ENCODE results near the gene RBM33. TPM values are rescaled to one million over a fixed set of nuclear protein-coding genes. Genes with fewer than 3 reads are reported as not detected.

Gene RBM33
- total RNA-seq, 1 donor from 2014 or later, result 75.2 TPM

DNA sequence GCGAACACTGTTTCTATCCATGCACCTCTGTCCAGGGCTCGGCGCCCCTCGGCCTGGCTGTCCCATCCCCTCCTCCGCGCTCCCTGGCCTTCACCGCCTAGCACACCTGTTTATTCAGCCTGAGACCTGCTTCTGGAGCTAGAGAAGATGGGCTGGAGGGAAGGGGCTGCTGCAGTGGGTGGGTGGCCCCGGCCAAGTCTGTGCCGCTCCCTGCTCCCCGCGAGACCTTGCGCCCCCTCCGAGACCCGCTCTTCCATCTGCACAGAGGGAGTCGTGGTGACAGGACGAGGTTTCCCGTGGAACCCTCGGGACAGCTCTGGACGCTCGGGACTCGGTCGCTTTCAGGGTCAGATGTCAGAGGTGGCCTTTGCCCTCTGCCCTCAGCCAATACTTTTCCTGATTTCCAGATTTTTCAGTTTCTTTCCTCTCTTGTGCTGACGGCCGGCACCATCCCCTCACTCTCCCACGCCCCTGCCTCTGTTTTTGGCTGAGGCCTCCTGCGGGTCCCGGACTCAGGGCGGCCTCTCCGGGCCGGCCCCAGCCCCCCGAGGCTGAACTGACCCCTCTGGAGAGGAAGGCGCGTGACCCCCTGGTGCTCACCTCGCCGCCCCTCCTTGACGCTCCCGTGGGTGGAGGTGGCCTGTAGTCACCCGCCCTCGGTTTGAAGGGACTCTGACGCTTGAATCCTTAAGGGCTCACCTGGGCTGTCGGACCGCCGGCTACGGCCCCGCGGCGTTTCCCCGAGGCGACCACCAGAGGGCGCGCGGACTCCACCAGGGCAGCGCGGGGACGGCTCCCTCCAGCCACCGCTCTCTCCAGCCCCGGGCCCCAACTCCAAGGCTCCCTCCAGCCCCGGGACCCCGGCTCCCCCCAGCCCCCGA, 152.2 kb downstream of the RBM33 start:
- DNase-seq (ENCODE audit: low spot score), result peak; percentile 50
- intact Hi-C loops (cut with micrococcal nuclease), result loop anchor here (5.0 kb wide), 1 partner anchor 1031 kb away; no protein-coding TSS in a partner anchor
- Mint-ChIP-seq H3K4me1 (ENCODE audit: low read depth) (peaks cover 9% of the 10 kb centered on the region), H3K9me3 (no peaks in the 10 kb centered on the region), H3K27me3 (ENCODE audit: insufficient read depth) (peaks cover 31% of the 10 kb centered on the region), H3K27ac (no peak overlapping the region), H3K4me3 (no peak overlapping the region), H3K36me3 (ENCODE audit: low read depth) (no peaks in the 10 kb centered on the region)

DNA sequence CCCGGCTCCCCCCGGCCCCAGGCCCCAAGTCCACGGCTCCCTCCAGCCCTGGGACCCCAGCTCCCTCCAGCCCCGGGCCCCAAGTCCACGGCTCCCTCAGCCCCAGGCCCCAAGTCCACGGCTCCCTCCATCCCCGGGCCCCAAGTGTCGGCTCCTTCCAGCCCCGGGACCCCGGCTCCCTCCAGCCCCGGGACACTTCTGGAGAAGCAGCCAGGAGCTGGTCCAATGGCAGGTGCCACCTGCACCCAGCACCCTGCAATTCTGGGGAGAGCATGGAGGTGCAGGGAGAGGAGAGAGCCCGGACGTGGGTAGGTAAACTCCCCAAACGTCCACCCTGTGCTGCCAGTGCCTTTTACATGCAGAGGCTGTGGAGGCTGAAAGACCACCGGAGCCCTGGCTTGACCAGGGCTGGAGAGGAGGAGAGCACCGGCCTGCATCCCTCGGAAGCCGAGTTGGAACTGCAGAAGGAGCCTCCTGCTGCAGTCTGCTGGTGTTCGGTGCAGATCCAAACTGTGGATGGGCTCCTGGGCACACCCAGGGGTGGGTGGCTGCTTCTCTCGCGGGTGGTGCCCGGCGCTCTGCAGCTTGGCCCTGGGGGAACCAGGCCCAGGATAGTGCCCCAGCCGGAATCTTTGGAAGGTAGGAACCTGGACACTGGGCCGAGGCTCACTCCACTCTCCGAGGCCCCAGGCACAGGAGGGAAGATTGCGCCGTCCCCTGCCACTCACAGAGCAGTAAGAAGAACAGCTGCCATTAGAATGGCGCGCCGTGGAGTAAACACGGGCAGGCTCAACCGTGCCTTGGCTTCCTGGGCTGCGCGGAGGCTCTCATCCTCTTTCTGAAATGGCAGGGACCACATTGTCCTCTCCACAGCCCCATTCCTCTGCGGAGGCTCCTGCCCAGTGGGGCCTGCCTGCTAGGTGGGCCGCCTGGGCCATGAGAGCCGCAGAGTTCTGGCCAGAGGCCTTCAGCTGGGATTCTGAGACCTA, 153.1 kb downstream of the RBM33 start:
- DNase-seq (ENCODE audit: low spot score), result no peak
- Mint-ChIP-seq H3K9me3 (no peaks in the 10 kb centered on the region), H3K36me3 (ENCODE audit: low read depth) (no peaks in the 10 kb centered on the region), H3K27me3 (ENCODE audit: insufficient read depth) (peaks cover 39% of the 10 kb centered on the region), H3K4me1 (ENCODE audit: low read depth) (peaks cover 9% of the 10 kb centered on the region), H3K4me3 (no peak overlapping the region), H3K27ac (no peak overlapping the region)
- intact Hi-C loops (cut with micrococcal nuclease), result loop anchor here (5.0 kb wide), 1 partner anchor 1030 kb away; no protein-coding TSS in a partner anchor

- peaks cover 9% of the 10 kb centered on the region for H3K4me1 Mint-ChIP-seq (ENCODE audit: low read depth)
- peaks cover 44% of the 10 kb centered on the region for H3K27me3 Mint-ChIP-seq (ENCODE audit: insufficient read depth)
- H3K4me3 Mint-ChIP-seq, result no peak overlapping the region
- peaks cover 2% of the 10 kb centered on the region for H3K36me3 Mint-ChIP-seq (ENCODE audit: low read depth)
- no peak for DNase-seq (ENCODE audit: low spot score)
- H3K27ac Mint-ChIP-seq, result no peak overlapping the region
- no peaks in the 10 kb centered on the region for H3K9me3 Mint-ChIP-seq
- intact Hi-C loops (cut with micrococcal nuclease), result loop anchor here (5.0 kb wide), 1 partner anchor 1028 kb away; no protein-coding TSS in a partner anchor
These were observed 154.4 kb downstream of the RBM33 start for GRCh38 chr7:155798673-155799439.

- no peaks in the 10 kb centered on the region for H3K9me3 Mint-ChIP-seq
- no peak overlapping the region for H3K4me3 Mint-ChIP-seq
- no peak overlapping the region for H3K27ac Mint-ChIP-seq
- peaks cover 45% of the 10 kb centered on the region for H3K27me3 Mint-ChIP-seq (ENCODE audit: insufficient read depth)
- intact Hi-C loops (cut with micrococcal nuclease), result loop anchor here (5.0 kb wide), 1 partner anchor 1028 kb away; no protein-coding TSS in a partner anchor
- no peak for DNase-seq (ENCODE audit: low spot score)
- H3K4me1 Mint-ChIP-seq (ENCODE audit: low read depth), result peaks cover 9% of the 10 kb centered on the region
- peaks cover 2% of the 10 kb centered on the region for H3K36me3 Mint-ChIP-seq (ENCODE audit: low read depth)
These were observed 155.1 kb downstream of the RBM33 start for GRCh38 chr7:155799514-155799913.

DNA sequence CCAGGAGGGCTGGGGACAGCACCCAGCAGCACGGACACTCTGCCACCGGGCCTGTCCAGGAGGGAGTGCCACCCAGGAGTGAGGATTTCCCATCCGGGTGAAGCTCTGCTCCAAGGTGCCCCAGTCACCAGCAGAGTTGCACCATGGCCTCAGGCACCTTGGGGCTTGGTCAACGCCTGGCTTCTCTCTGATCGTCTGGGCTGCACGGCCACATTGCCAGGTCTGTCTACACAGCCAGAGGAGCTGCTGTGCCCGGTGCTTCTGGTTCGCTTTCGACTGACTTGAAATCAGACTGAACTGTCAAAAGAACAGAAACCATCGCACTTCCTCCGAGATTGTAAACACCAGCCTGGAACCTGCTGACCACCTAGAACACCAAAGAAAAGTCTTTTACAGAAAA, 155.8 kb downstream of the RBM33 start:
- H3K4me3 Mint-ChIP-seq, result no peak overlapping the region
- peaks cover 46% of the 10 kb centered on the region for H3K27me3 Mint-ChIP-seq (ENCODE audit: insufficient read depth)
- no peaks in the 10 kb centered on the region for H3K9me3 Mint-ChIP-seq
- peaks cover 9% of the 10 kb centered on the region for H3K4me1 Mint-ChIP-seq (ENCODE audit: low read depth)
- DNase-seq (ENCODE audit: low spot score), result no peak
- H3K27ac Mint-ChIP-seq, result no peak overlapping the region
- intact Hi-C loops (cut with micrococcal nuclease), result loop anchor here (10.0 kb wide), 1 partner anchor 814 kb away; no protein-coding TSS in a partner anchor
- peaks cover 2% of the 10 kb centered on the region for H3K36me3 Mint-ChIP-seq (ENCODE audit: low read depth)

DNA sequence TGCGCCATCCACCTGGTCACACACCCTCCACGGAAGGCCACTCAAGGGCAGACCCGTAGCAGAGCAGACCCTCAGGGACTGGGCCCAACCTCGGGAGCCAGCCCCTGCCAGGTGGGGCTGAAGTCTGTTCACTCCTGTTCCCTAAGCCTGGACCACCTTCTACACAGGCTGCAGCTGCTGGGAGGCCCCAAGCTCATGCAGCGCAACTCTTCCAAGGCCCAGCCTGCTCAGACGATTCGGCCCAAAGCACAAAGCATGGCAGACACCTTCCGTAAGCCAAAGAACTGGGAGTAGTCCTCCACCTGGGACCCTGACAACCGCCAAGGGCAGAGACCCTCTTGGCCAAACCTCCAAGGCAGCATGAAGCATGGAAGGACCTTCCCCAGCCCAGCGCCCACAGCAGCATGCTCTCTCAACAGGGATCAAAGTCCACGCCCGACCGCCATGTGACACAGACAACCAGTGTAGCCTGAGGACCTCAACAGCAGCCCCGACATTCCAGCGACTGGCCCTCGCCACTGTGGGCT, 156.3 kb downstream of the RBM33 start:
- intact Hi-C loops (cut with micrococcal nuclease), result loop anchor here (10.0 kb wide), 1 partner anchor 814 kb away; no protein-coding TSS in a partner anchor
- no peak for DNase-seq (ENCODE audit: low spot score)
- Mint-ChIP-seq H3K27me3 (ENCODE audit: insufficient read depth) (peaks cover 45% of the 10 kb centered on the region), H3K4me3 (no peak overlapping the region), H3K27ac (no peak overlapping the region), H3K36me3 (ENCODE audit: low read depth) (peaks cover 2% of the 10 kb centered on the region), H3K4me1 (ENCODE audit: low read depth) (peaks cover 9% of the 10 kb centered on the region), H3K9me3 (no peaks in the 10 kb centered on the region)

DNA sequence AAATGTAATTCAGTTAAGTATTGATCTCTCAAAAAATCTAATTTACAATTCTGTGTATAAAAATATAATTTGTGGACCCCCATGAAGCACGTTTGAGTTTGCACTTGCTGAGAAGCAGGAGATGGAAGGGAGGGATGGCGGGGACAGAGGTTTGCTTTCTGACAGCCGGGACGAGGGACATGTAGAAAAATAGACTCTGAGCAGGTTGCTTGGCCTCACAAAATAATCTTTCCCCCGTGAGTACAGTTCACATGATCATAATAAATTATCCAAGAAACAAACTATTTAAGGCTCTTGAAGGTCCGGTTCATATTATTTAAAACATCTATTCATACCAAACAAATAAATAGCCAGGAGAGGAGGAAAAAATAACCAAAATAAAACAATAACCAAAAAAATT, 157.8 kb downstream of the RBM33 start:
- Mint-ChIP-seq H3K27me3 (ENCODE audit: insufficient read depth) (peaks cover 57% of the 10 kb centered on the region), H3K9me3 (no peaks in the 10 kb centered on the region), H3K36me3 (ENCODE audit: low read depth) (peaks cover 2% of the 10 kb centered on the region), H3K27ac (peak overlapping the region; percentile 55), H3K4me3 (no peak overlapping the region), H3K4me1 (ENCODE audit: low read depth) (peaks cover 15% of the 10 kb centered on the region)
- no peak for DNase-seq (ENCODE audit: low spot score)
- intact Hi-C loops (cut with micrococcal nuclease), result loop anchor here (10.0 kb wide), 1 partner anchor 813 kb away; no protein-coding TSS in a partner anchor

DNA sequence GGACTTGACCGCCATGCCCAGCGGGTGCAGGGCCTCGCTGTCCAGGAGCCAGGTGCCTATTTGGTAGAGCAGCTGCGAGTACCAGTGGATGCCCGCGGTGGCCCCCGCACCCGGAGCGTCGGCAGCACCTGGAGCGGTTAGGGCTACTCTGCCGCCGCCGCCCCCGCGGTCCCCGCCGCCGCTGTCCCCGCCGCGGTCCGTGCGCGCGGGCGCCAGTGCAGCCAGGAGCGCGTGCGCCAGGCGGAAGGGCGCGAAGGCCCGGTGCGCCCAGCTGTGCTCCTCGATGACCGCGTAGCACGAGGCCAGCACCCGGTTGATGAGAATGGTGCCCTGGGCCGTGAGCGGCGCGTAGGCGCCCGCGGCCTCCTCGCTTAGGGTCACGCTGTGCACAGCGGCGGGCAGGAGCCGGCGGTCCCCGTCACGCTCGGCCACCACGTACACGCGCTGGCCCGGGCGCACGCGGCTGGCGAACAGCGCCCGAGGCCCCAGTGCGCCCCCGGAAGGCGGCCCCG, 158.5 kb downstream of the RBM33 start:
- DNase-seq (ENCODE audit: low spot score), result no peak
- H3K4me3 Mint-ChIP-seq, result no peak overlapping the region
- peaks cover 63% of the 10 kb centered on the region for H3K27me3 Mint-ChIP-seq (ENCODE audit: insufficient read depth)
- H3K4me1 Mint-ChIP-seq (ENCODE audit: low read depth), result peaks cover 21% of the 10 kb centered on the region
- no peak overlapping the region for H3K27ac Mint-ChIP-seq
- no peaks in the 10 kb centered on the region for H3K9me3 Mint-ChIP-seq
- intact Hi-C loops (cut with micrococcal nuclease), result loop anchor here (1.0 to 10.0 kb wide), 2 partner anchors 9 to 812 kb away; partner anchors contain the start of gene SHH
- H3K36me3 Mint-ChIP-seq (ENCODE audit: low read depth), result peaks cover 2% of the 10 kb centered on the region

- H3K9me3 Mint-ChIP-seq, result no peaks in the 10 kb centered on the region
- intact Hi-C loops (cut with micrococcal nuclease), result loop anchor here (1.0 to 10.0 kb wide), 5 partner anchors 9 to 811 kb away; partner anchors contain the start of gene SHH
- no peak overlapping the region for H3K27ac Mint-ChIP-seq
- H3K27me3 Mint-ChIP-seq (ENCODE audit: insufficient read depth), result peaks cover 58% of the 10 kb centered on the region
- H3K4me3 Mint-ChIP-seq, result peak overlapping the region; percentile 80
- DNase-seq (ENCODE audit: low spot score), result no peak
- H3K4me1 Mint-ChIP-seq (ENCODE audit: low read depth), result peaks cover 15% of the 10 kb centered on the region
- peaks cover 2% of the 10 kb centered on the region for H3K36me3 Mint-ChIP-seq (ENCODE audit: low read depth)
These were observed 159.2 kb downstream of the RBM33 start for GRCh38 chr7:155803418-155804376.

DNA sequence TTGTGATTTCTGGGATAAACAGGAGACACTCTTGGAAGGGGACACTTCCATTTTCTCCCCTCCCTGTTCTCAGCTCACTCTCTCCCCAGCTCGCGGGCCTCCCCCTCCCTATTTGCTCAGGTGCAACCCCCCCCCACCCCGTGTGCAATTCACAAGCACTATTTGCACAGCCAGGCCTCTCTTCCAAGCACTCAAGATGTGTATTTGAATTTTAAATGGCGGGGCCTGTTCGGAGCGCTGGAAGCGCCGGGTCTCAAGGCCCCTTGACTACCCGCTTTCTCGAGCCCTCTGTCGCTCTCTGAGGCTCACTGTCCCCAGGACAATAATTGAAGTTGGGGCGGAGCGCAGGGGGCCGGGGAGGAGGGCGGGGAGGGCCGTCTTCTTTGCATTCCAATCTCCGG, 160.0 kb downstream of the RBM33 start:
- peaks cover 55% of the 10 kb centered on the region for H3K27me3 Mint-ChIP-seq (ENCODE audit: insufficient read depth)
- intact Hi-C loops (cut with micrococcal nuclease), result loop anchor here (2.0 to 10.0 kb wide), 4 partner anchors 272 to 810 kb away; no protein-coding TSS in a partner anchor
- DNase-seq (ENCODE audit: low spot score), result no peak
- peaks cover 2% of the 10 kb centered on the region for H3K36me3 Mint-ChIP-seq (ENCODE audit: low read depth)
- H3K27ac Mint-ChIP-seq, result no peak overlapping the region
- H3K4me1 Mint-ChIP-seq (ENCODE audit: low read depth), result peaks cover 16% of the 10 kb centered on the region
- no peak overlapping the region for H3K4me3 Mint-ChIP-seq
- no peaks in the 10 kb centered on the region for H3K9me3 Mint-ChIP-seq
